Measurements from ENCODE around the gene RARA. TPM values are rescaled to one million over a fixed set of nuclear protein-coding genes. Genes with fewer than 3 reads are reported as not detected.

The RARA gene
- total RNA-seq, 6 experiments from 2014 or later: 17.7 to 41.9 (median 22.9) TPM

GRCh38 chr17:40317880-40318829 lies 9.2 kb downstream of the RARA start:
- Histone ChIP-seq H3K27me3 (no peaks in the 10 kb centered on the region), H3K27ac (peak overlapping the region; percentile 88 to 94 (median 89)), H3K4me1 (peaks cover 0 to 73% (median 39%) of the 10 kb centered on the region in 4 donors), H3K4me3 (peak overlapping the region; percentile 93 to 100 (median 100)), H3K9me3 (no peaks in the 10 kb centered on the region), H3K36me3 (no peaks in the 10 kb centered on the region)
- TF ChIP-seq CTCF (IDR thresholded peaks at IDR 0.05): no peak
- TF ChIP-seq POLR2A (IDR thresholded peaks at IDR 0.05): peak; percentile 80
- DNase-seq (peak; percentile 96 to 97 (median 97)), ATAC-seq (peak; percentile 82 to 95 (median 90))
- intact Hi-C loops (cut with DNase I): no loop called here
- 0% methylated on average over 27 of the region's 70 CpGs for WGBS (ENCODE audit: insufficient coverage, low coverage, low lambda C conversion rate, missing lambda C conversion rate)

- H3K4me3 ChIP-seq: peak overlapping the region; percentile 93 to 100 (median 100)
- H3K4me1 ChIP-seq: peaks cover 0 to 66% (median 36%) of the 10 kb centered on the region in 4 donors
- intact Hi-C loops (cut with DNase I): no loop called here
- DNase-seq: peak; percentile 29 to 59 (median 53)
- peak overlapping the region; percentile 88 to 94 (median 89) for H3K27ac ChIP-seq
- TF ChIP-seq POLR2A (IDR thresholded peaks at IDR 0.05) (no peak), CTCF (IDR thresholded peaks at IDR 0.05) (no peak)
- no peaks in the 10 kb centered on the region for H3K9me3 ChIP-seq
- WGBS (ENCODE audit: insufficient coverage, low coverage, low lambda C conversion rate, missing lambda C conversion rate): 4% methylated on average over 5 of the region's 13 CpGs
- H3K36me3 ChIP-seq: no peaks in the 10 kb centered on the region
- no peaks in the 10 kb centered on the region for H3K27me3 ChIP-seq
- ATAC-seq: no peak
These were observed 9.9 kb downstream of the RARA start for GRCh38 chr17:40318830-40319391.

- H3K27me3 ChIP-seq: no peaks in the 10 kb centered on the region
- no peaks in the 10 kb centered on the region for H3K36me3 ChIP-seq
- ATAC-seq (no peak), DNase-seq (peak in 2 of 3 donors; percentile 69 to 75)
- TF ChIP-seq POLR2A (IDR thresholded peaks at IDR 0.05) (no peak), CTCF (IDR thresholded peaks at IDR 0.05) (no peak)
- H3K27ac ChIP-seq: peak overlapping the region in 1 of 3 donors; percentile 25
- intact Hi-C loops (cut with DNase I): no loop called here
- H3K4me1 ChIP-seq: peaks cover 0 to 67% (median 36%) of the 10 kb centered on the region in 4 donors
- peak overlapping the region; percentile 4 to 100 (median 93) for H3K4me3 ChIP-seq
- WGBS (ENCODE audit: insufficient coverage, low coverage, low lambda C conversion rate, missing lambda C conversion rate): 32% methylated on average over 6 of the region's 11 CpGs
- no peaks in the 10 kb centered on the region for H3K9me3 ChIP-seq
These were observed 10.9 kb downstream of the RARA start for GRCh38 chr17:40319651-40320540.

Measured in right lobe of liver (tissue), 6 donors.